DMS 273 treated with DMSO at 0.1 percent for 48 hours (cell line): Measurements from ENCODE around the gene HTT-AS.
"Not testable (repeated sequence)": the region's sequence is repeated elsewhere in the genome, so short reads cannot be mapped to it uniquely, and the experiment has no call there.

Experiments used
- DNase-seq: peaks from one replicate; lab custom pipeline; 2025; lab: John Stamatoyannopoulos, UW

HTT-AS gene

GRCh38 chr4:3051141-3051897, 23.0 kb downstream of the HTT-AS start:
- DNase-seq: not testable (repeated sequence)

GRCh38 chr4:3047464-3048286, 26.7 kb downstream of the HTT-AS start:
- no peak for DNase-seq

- no peak for DNase-seq
Measured at GRCh38 chr4:3046623-3047022, 27.7 kb downstream of the HTT-AS start.

GRCh38 chr4:3046162-3046561, 28.2 kb downstream of the HTT-AS start:
- no peak for DNase-seq

- no peak for DNase-seq
Measured at GRCh38 chr4:3044870-3045819, 29.2 kb downstream of the HTT-AS start.

- DNase-seq: no peak
Measured at GRCh38 chr4:3043282-3044020, 30.9 kb downstream of the HTT-AS start.

- DNase-seq: no peak
Measured at GRCh38 chr4:3042226-3042625, 32.1 kb downstream of the HTT-AS start.

GRCh38 chr4:3041192-3042142, 32.9 kb downstream of the HTT-AS start:
- DNase-seq: no peak

GRCh38 chr4:3040452-3041191, 33.7 kb downstream of the HTT-AS start:
- no peak for DNase-seq

- DNase-seq: no peak
Measured at GRCh38 chr4:3039706-3040366, 34.5 kb downstream of the HTT-AS start.

- no peak for DNase-seq
Measured at GRCh38 chr4:3037957-3038461, 36.3 kb downstream of the HTT-AS start.

GRCh38 chr4:3036131-3036952, 38.0 kb downstream of the HTT-AS start:
- DNase-seq: no peak

- DNase-seq: no peak
Measured at GRCh38 chr4:3035674-3036073, 38.7 kb downstream of the HTT-AS start.

- no peak for DNase-seq
Measured at GRCh38 chr4:3035249-3035648, 39.1 kb downstream of the HTT-AS start.

GRCh38 chr4:3034231-3034630, 40.1 kb downstream of the HTT-AS start:
- no peak for DNase-seq

GRCh38 chr4:3031357-3032082, 42.8 kb downstream of the HTT-AS start:
- no peak for DNase-seq
